Measurements from ENCODE around the gene PGF.
"Not testable (repeated sequence)": the region's sequence is repeated elsewhere in the genome, so short reads cannot be mapped to it uniquely, and the experiment has no call there.

Gene PGF

DNA sequence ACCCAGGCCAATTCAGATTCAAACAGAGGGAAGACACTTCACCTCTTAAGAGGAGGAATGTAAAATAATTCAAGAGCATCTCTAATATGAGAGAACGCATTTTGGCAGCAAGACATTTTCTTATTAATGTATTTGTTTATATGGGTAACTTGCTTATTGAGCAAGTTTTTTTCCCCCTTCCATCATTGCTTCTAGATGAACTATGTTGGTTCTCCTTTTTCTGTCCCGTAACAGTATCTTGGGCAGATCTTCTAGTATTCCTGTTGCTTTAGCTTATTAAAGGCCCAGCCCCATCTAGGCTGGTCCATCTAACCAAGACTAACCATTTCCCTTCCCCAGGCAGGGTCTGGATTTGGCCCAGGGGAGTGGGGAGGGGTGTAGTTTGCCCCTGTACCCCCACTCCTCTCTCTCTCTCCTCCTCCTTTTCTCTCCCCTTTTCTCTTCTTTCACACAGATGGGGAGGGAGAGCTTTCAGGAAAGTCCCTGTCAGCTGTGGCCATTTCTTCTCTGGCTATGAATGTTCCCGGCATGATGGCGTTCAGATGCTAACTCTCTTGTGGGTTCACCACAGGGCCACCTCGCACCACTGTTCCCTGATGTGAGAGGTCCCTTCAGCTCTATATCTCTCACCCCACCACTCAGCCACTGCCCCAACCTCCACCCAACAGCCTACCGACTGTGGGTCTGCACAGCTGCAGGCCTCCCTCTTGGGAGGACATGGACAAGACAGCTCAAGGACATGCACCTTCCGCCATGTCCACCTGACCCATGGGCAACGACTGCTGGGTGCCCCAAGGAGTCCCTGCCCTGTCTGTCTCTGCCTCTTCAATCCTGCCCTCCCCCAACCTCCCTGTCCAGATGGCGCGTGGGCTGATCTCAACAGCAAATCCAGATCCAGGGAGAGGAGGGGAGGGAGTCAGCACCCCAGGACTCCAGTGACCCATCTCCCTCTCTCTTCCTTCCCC, 16.6 kb downstream of the PGF start:
- no peak for DNase-seq

DNA sequence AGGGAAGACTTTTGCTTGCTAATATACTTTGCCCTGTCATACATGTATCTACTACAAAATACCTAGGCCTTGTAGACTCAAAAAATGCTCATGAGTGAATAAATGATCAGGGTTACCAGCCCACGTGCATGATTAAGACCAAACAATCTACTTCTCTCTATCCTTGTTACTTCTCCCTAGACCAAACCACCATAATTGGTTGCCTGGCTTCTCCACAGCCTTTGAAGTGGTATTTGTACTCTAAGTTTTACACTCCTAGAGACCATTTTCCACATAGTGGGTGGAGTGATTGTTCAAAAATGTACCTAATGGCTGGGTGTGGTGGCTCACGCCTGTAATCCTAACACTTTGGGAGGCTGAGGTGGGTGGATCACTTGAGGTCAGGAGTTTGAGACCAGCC, 18.2 kb downstream of the PGF start:
- no peak for DNase-seq

DNA sequence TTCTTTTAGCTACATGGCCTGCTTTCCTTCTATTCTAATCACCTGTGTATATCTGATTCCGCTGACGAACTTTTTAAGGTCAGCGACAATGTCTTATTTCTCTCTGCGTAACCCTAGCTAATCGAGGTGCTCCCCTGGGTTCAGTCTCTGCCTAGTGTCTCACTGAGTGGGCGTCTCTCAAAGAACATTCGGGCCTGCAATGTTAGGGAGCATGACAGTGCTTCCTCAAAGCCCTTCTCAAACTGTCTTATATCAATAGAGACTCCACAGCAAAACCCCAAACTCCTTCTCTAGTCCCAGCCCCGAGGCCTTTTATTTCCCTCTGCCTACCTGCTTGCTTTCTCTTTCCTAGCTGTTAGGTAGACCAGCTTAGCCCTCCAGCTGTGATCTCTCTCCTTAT, 18.7 kb downstream of the PGF start:
- DNase-seq, result no peak

DNA sequence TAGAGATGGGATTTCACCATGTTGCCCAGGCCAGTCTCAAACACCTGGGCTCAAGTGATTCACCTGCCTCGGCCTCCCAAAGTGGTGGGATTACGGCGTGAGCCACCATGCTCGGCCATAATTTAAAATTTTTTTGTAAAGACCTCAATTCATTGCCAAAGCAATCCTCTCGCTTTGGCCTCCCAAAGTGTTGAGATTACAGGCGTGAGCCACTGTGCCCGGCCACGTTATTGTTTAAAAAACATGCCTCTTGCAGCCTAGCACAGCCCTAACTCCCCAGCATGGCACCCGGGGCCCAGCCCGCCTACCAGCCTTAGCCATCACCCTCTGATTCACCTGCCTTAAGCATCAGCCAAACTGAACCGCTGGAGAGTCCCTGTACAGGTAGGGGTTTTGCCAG, 19.2 kb downstream of the PGF start:
- DNase-seq, result no peak

DNA sequence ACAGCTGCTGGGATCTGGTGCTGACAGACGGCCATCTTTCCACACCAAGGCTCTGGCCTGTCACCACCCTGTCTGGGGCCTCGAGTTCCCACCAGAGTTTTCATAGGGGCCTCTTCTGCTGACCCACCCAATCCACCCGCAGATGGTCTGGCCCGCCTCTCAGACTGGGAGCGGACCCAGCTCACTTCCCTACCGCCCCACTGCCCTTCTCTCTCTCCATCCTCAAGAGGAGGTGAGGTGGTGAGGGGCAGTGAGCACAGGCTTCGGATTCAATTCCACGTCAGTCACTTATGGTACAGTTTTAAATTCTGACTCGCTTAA, 20.1 kb downstream of the PGF start:
- no peak for DNase-seq

DNA sequence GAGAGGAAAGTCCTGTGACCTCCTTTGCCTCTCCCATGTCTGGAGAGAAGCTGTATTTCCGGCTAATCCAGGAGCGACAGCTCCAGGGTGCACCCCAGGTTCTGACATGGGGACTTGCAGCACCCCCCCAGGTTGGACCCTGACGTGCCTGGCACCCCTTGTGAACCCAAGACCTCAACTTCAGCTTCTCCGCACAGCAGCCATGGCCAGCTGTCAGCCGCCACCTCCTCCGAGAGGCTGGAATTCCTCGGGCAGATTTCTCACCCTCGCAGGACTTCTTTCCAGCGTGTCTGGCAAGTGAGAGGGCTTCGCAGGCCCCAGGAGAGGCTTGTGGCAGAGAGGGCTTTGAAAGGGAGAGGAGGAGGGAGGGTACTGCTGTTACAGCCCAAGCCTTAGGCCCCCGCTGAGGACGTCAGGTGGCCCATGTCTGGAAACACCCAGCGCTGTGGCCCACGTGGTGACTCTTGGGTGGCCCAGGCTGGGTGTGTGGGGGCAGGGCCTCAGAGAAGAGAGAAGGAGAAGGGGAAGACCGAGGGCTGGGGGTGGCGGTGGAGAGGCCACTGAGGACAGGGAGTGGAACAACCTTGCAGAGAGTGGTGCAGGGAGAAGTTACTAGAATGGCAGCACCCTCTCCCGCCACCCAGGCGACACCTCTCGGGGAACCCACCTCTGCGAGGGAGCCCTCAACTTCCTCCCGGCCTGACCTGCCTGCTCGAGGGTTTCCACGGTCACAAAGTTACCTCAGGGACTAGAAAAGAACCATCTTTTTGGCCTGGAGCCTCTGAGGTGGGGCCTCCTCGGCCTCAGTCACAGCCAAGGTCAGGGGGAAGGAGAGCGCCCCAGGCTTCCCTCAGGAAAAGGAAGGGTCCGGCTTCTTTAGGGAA, 20.7 kb downstream of the PGF start:
- no peak for DNase-seq

DNA sequence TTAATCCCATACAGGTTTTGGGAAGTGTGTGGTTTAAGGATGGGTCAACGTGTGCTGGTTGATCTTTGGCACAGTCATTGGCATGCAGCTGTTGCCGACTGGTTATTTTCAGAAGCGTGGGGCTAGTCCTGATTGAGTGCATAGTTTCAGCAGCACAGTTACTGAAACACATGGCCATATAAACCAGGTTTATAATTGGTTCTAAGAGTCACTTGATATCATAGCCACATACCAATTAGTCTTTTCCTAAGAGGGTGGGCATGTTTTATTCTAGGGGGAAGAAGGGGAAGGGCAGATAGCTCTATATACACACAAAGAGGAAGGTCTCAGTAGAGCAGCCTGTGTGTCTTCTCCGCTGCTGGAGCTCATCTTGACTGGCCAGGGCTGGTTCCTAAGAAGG, 21.4 kb downstream of the PGF start:
- no peak for DNase-seq

DNA sequence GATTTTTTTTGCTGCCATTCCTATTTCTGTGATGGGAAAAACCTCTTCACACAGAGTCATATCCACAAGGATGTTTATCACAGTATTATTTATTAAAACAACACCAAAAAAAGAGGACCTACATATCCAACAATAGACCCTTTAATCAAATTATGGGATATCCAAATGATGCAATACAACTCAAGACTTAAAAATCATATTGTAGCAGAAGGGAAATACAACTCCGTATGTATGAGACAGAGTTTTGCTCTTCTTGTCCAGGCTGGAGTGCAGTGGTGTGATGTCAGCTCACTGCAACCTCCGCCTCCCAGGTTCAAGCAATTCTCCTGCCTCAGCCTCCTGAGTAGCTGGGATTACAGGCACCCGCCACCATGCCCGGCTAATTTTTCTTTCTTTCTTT, 22.5 kb downstream of the PGF start:
- DNase-seq, result not testable (repeated sequence)

DNA sequence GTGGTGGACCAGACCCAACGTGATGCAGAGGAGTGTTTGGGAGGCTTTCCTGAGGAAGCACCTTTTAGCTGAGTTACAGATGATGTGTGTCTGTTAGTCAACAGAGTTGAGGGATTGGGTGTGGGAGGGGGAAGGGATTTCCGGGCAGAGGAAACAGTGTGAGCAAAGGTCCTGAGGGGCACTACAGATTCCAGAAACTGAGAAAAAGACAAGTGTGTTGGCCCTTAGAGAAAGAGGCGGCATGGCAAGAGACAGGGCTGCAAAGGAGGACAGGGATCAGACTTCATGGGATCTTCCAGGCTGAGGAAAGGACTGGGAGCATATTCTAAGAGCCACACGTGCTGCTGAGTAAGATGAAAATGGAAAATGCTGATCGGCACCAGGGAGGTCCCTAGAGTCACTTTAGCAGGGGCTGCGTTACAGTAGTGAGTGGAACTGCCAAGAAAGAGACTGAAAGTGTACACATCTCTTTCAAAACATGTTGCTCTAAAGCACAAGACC, 22.9 kb downstream of the PGF start:
- no peak for DNase-seq

DNA sequence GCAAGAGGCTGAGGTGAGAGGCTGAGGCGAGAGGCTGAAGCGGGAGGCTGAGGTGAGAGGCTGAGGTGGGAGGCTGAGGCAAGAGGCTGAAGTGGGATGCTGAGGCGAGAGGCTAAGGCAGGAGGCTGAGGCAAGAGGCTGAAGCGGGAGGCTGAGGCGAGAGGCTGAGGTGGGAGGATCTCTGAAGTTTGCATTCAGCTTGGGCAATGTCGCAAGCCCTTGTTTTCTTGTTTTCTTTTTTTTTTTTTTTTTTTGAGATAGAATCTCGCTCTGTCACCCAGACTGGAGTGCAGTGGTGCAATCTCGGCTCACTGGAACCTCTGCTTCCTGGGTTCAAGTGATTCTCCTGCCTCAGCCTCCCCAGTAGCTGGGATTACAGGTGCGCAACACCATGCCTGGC, 23.7 kb downstream of the PGF start:
- not testable (repeated sequence) for DNase-seq

DNA sequence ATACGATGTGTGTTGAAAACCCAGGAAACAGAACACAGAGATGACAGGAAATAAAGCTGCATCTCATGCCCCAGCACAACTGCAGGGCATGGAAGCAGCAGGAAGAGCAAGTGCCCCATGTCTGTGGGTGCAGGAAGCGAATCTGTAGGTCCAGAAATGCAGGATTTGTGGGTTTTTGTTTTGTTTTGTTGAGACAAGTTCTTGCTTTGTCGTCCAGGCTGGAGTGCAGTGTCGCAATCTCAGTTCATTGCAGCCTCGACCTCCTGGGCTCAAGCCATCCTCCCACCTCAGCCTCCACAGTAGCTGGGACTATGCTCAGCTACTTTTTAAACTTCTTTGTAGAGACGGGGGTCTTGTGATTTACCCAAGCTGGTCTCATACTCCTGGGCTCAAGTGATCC, 26.2 kb downstream of the PGF start:
- no peak for DNase-seq

DNA sequence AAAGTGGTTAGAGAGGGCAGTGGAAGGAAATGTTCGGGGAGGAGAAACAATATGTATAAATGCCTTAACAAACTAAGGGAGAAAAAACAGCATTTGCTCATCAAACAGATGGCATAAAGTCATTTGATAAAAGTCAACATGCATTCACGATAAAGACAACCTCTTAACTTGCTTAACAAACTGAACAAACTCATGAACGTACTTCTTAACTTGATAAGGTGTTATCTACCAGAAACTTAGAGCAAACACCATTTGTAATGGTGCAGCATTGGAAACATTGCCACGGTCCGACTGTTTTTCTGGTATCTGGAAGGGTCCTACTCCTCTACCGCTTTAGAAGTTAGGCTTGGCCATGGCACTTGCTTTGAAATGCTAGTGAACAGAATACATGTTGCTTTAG, 28.2 kb downstream of the PGF start:
- no peak for DNase-seq

DNA sequence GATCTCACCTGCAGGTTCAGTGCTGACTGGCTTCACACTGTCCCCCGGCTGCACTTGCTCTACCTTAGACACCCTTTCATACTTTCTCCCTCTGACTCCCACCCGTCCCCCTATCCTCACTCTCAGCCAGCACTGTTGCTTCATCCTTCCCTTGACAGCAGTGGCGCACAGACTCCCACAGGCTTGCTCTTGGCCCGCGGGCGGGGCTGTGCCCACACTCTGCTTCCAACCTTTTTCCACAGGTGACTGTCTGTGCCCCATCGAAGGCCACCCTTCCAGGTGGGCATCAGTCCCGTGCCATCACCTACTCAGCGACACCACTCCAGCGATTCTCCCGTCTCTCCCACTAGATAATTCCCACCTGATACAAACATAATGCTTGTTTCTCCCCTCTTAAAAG, 31.3 kb downstream of the PGF start:
- DNase-seq, result no peak

DNA sequence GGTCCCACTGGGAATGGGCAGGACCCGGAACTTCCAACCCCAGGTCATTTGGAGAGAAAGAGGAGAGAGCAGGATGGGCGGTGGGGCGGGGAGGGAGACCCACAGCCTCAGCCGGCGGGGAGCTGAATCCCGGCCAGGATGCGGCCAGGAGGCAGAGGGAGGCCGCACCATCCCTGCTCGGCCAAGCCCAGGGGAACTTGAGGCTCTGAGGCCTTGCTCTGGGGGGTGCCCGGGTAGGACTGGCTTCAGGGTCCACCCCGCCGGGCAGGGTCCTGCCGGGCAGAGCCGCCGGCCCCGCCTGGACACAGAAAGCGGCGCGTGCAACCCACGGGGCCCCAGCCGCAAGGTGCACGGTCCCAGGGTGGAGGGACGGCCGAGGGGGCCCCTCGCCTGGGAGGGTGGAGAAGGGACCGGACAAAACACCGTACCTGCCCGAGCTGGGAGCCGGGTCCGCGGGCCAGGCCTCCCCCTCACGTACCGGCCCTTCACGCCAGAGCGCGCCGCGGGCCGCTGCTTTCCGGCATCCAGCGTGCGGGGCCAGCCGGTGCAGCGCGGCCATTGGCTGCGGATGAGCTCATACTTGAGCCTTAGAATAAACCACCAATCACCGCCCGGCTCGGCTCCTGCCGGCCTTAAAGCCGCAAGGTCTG, 32.5 kb downstream of the PGF start, which contains the start of gene RPS6KL1:
Gene RPS6KL1 (minus strand): TSS at position 509 of the 650 bp plus-strand sequence. CDS start 1,719 bp downstream, outside the sequence.
- DNase-seq, result no peak

DNA sequence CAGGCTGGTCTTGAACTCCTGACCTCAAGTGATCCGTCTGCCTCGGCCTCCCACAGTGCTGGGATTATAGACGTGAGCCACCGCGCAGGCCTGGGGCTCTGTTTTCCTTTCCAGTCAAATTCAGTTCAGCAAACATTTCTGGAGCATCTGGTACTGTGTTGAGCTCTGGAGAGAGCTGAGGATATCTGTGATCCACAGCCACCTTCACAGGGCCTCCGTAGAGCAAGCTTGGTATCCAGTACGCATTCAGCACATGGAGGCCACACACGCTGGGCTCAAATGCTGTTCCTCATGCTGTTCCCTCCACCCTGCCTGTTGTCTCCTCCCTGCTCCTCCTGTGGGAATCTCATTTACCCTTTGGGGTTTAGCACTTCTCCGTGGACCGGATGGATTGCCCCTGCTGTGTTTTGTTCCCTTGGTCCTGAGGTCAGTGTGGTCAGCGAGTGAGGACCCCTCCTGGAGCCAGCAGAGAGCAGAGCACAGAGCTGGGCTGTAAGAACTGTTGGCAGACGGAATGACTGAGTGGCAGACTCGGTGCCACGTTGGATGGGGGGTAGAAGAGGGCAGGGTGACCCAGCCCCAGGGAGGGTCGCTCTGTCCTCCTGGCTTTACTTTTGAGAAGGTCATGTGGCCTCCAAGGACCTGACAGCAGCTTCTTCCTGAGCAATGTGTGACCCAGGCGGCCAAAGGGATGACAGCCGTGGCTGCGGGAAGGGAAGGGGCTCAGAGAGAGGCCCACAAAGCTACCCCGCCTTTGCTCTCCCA, 33.2 kb downstream of the PGF start:
- no peak for DNase-seq

DNA sequence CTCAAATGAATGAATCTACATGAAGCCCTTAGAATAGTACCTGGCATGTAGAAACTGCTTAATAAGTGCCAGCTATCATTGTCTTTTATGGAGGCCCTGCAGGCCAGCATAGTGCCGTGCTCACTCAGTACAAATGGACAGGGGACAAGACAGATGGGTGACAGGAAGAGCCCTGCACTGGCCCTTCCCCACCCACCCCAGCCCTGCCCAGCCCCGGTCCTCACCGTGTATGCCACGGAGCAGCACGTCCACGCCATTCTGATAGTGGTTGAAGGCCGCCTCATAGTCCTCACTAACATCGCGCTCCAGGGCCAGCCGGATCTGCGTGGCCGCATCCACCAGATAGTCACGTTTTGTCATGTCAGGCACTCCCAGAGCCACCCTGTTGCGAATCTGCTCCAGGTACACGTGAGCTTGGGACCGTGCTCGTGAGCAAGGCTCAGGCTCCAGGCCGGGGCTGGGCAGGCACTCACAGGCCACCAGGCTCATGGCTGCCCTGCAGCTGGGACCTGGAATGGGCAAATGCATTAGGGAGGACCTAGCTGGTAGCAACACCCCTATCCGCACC, 34.3 kb downstream of the PGF start:
- DNase-seq, result no peak

DNA sequence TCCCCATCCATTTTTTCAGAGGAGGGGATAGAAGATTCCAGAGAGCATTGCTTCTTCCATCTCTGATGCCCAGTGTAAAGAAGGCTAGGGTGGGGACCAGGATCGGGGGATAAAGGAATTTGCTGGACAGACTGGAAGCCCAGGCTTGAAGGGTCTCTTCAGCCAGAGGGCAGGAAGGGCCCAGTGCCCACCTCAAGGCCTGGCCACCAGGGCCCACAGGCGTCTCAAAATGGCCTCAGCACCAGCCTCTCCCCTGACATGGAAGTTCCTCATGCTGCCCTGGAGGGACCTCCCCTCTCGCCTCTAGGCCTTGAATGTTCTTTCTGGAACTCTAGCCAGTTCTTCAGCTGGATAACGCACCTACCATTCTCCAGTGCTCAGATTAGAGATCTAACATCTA, 35.1 kb downstream of the PGF start:
- DNase-seq, result no peak

DNA sequence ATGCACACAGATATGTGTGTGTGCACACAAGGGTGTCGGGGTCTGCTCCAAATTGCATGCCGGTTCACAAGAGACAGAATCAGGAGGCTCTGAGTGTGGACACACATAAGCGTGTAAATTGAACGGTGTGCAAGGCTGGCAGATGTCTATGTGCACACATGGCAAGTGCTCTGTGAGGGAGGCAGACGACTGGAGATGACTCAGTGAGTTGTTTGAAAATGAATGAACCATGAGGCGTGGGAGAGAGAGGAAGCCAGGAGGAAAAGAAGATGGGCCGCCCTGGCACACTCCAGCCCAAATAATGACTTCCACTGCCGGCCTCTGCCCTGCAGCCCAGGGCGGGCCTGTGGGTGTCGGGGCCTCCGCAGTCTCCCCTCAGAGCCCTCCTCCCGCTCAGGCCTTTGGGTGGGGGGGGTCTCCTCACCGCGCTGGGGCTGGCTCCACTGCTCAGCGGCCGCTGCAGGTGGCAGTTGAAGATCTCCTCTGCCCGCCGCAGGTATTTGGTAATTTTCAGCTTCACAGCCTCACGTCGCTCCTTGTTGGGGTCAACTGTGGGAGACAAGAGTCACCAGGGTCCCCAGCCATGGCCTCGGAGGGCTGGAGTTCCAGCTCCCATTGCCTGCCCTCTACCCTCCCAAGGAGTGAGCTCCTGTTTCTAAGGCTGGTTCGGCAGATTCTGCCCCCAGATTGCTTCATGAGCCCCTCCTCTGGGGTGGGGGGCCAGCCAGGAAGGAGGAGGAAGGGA, 35.8 kb downstream of the PGF start:
- DNase-seq, result no peak

DNA sequence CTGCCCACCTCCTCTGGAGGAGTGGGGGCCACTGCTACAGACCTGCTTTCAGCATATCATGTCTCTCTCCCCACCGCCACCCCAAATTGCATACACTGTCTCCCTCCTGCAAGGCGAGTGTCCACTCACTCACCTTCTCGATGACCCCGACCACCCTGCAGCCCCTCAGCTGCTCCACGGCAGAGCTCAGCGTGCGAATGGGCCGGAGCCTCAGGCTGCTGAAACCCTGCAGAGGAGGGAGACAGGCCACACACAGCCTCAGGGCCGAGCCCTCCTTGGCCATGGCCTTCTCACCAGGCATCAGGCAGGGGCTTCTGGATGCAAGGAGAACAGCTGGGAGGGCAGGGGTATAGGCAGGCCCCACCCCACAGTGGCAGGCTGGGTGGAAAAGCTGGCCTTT, 37.0 kb downstream of the PGF start:
- DNase-seq, result no peak

DNA sequence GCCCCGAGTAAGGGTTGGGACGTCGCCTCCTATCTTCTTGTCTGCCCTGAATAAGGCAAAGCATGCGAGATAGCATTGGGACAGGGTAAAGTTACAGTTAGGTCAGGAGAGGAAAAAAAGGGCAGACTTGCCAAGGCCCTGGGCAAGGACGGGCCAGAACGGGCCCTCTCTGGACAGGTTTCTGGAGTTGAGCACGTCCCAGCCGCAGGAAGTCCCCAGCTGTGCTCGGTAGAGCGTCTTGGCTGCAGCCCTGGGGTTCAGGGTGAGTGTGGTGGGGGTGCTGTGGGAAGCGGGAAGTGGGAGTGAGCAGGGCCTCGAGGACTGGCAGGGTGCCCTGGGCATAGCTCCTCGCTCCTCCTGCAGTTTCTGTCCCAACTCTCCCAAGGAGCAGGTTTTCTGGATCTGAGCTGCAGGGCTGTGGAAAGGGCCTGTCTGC, 37.7 kb downstream of the PGF start:
- DNase-seq, result no peak

DNA sequence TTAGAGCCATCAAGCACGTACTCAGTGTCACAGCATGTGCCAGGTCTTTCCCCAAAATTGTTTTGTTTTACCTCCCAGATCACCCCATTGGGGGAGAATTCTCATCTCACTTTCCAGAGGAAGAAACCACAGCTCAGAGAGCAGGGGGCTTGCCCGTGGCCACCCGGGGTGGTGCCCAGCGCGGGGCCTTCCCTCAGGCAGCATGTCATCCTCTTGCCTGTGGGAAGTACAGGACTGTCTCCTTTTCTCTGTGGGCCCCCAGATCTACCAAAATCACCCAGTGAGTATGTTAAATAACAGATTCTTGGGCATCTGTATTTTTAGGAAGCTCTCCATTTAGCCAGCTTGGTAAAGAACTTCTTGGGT, 38.2 kb downstream of the PGF start:
- no peak for DNase-seq

All from cortex of kidney (tissue), 1 donor.